Activated naive CD4-positive, alpha-beta T cell treated with anti-CD3 and anti-CD28 coated beads, Interleukin-2, amount 50 U/mL, for 24 hours (primary cell): ENCODE measurements around the gene DLAT.
"Not testable (repeated sequence)": the region's sequence is repeated elsewhere in the genome, so short reads cannot be mapped to it uniquely, and the experiment has no call there.

ENCODE experiments used
- H3K27ac Mint-ChIP-seq: one replicate; pipeline ENCODE4 v1.8.0; 2021; ENCODE audit warnings: mild to moderate bottlenecking, mixed read lengths
- H3K27me3 Mint-ChIP-seq: one replicate; pipeline ENCODE4 v1.8.0; 2021; ENCODE audit warnings: mixed read lengths
- H3K36me3 Mint-ChIP-seq: one replicate; pipeline ENCODE4 v1.8.0; 2021; ENCODE audit warnings: mixed read lengths
- H3K4me1 Mint-ChIP-seq: one replicate; pipeline ENCODE4 v1.8.0; 2021; ENCODE audit warnings: mixed read lengths
- H3K4me3 Mint-ChIP-seq: one replicate; pipeline ENCODE4 v1.8.0; 2021; ENCODE audit warnings: mild to moderate bottlenecking, mixed read lengths
- H3K9me3 Mint-ChIP-seq: one replicate; pipeline ENCODE4 v1.8.0; 2021; ENCODE audit warnings: mixed read lengths

Gene DLAT

GRCh38 chr11:112023104-112023503, 2.1 kb upstream of the DLAT start:
- Mint-ChIP-seq H3K36me3 (peaks cover 3% of the 10 kb centered on the region), H3K4me1 (peaks cover 23% of the 10 kb centered on the region), H3K27ac (peak overlapping the region; percentile 66), H3K9me3 (no peaks in the 10 kb centered on the region), H3K27me3 (no peaks in the 10 kb centered on the region), H3K4me3 (peak overlapping the region; percentile 61)

GRCh38 chr11:112024178-112024772, 933 bp upstream of the DLAT start:
- H3K9me3 Mint-ChIP-seq, result no peaks in the 10 kb centered on the region
- H3K4me1 Mint-ChIP-seq, result peaks cover 30% of the 10 kb centered on the region
- H3K36me3 Mint-ChIP-seq, result peaks cover 7% of the 10 kb centered on the region
- peak overlapping the region; percentile 100 for H3K4me3 Mint-ChIP-seq
- no peaks in the 10 kb centered on the region for H3K27me3 Mint-ChIP-seq
- H3K27ac Mint-ChIP-seq, result peak overlapping the region; percentile 100

- H3K36me3 Mint-ChIP-seq, result peaks cover 11% of the 10 kb centered on the region
- H3K4me1 Mint-ChIP-seq, result peaks cover 34% of the 10 kb centered on the region
- H3K4me3 Mint-ChIP-seq, result peak overlapping the region; percentile 100
- no peaks in the 10 kb centered on the region for H3K27me3 Mint-ChIP-seq
- peak overlapping the region; percentile 100 for H3K27ac Mint-ChIP-seq
- no peaks in the 10 kb centered on the region for H3K9me3 Mint-ChIP-seq
Observed at GRCh38 chr11:112025707-112026106, 499 bp downstream of the DLAT start.

- H3K4me1 Mint-ChIP-seq, result peaks cover 34% of the 10 kb centered on the region
- H3K27me3 Mint-ChIP-seq, H3K9me3 Mint-ChIP-seq, H3K27ac Mint-ChIP-seq, H3K4me3 Mint-ChIP-seq: not testable (repeated sequence)
- H3K36me3 Mint-ChIP-seq, result peaks cover 11% of the 10 kb centered on the region
Observed at GRCh38 chr11:112026784-112027410, 1.7 kb downstream of the DLAT start.

- H3K36me3 Mint-ChIP-seq, result peaks cover 17% of the 10 kb centered on the region
Observed at GRCh38 chr11:112029460-112029859, 4.3 kb downstream of the DLAT start.

GRCh38 chr11:112033902-112034301, 8.7 kb downstream of the DLAT start:
- peaks cover 11% of the 10 kb centered on the region for H3K4me1 Mint-ChIP-seq
- peaks cover 16% of the 10 kb centered on the region for H3K36me3 Mint-ChIP-seq
- H3K27me3 Mint-ChIP-seq, result no peaks in the 10 kb centered on the region
- no peak overlapping the region for H3K4me3 Mint-ChIP-seq
- H3K27ac Mint-ChIP-seq, result no peak overlapping the region
- H3K9me3 Mint-ChIP-seq, result no peaks in the 10 kb centered on the region

More at GRCh38 chr11:112029460-112029859, 4.3 kb downstream of the DLAT start:
- Mint-ChIP-seq H3K9me3 (no peaks in the 10 kb centered on the region), H3K4me1 (peaks cover 20% of the 10 kb centered on the region), H3K27me3 (no peaks in the 10 kb centered on the region), H3K27ac (peak overlapping the region; percentile 9), H3K4me3 (no peak overlapping the region)

GRCh38 chr11:112037527-112037926, 12.3 kb downstream of the DLAT start:
- Mint-ChIP-seq H3K27ac (no peak overlapping the region), H3K36me3 (peaks cover 19% of the 10 kb centered on the region), H3K4me1 (peaks cover 20% of the 10 kb centered on the region), H3K9me3 (no peaks in the 10 kb centered on the region), H3K4me3 (no peak overlapping the region), H3K27me3 (no peaks in the 10 kb centered on the region)

GRCh38 chr11:112042161-112042960, 17.2 kb downstream of the DLAT start:
- Mint-ChIP-seq H3K4me3 (no peak overlapping the region), H3K27me3 (no peaks in the 10 kb centered on the region), H3K36me3 (peaks cover 35% of the 10 kb centered on the region), H3K4me1 (peaks cover 29% of the 10 kb centered on the region), H3K9me3 (no peaks in the 10 kb centered on the region), H3K27ac (peak overlapping the region; percentile 17)

- Mint-ChIP-seq H3K27me3 (no peaks in the 10 kb centered on the region), H3K9me3 (no peaks in the 10 kb centered on the region), H3K27ac (peak overlapping the region; percentile 17), H3K4me3 (no peak overlapping the region), H3K4me1 (peaks cover 35% of the 10 kb centered on the region), H3K36me3 (peaks cover 36% of the 10 kb centered on the region)
Observed at GRCh38 chr11:112042961-112043304, 17.7 kb downstream of the DLAT start.

- H3K27ac Mint-ChIP-seq, result no peak overlapping the region
- H3K9me3 Mint-ChIP-seq, result no peaks in the 10 kb centered on the region
- no peaks in the 10 kb centered on the region for H3K27me3 Mint-ChIP-seq
- peaks cover 48% of the 10 kb centered on the region for H3K4me1 Mint-ChIP-seq
- H3K4me3 Mint-ChIP-seq, result no peak overlapping the region
- H3K36me3 Mint-ChIP-seq, result peaks cover 44% of the 10 kb centered on the region
Observed at GRCh38 chr11:112044961-112045360, 19.8 kb downstream of the DLAT start.

GRCh38 chr11:112046647-112047046, 21.4 kb downstream of the DLAT start:
- H3K27me3 Mint-ChIP-seq, H3K9me3 Mint-ChIP-seq, H3K27ac Mint-ChIP-seq, H3K4me3 Mint-ChIP-seq: not testable (repeated sequence)
- Mint-ChIP-seq H3K36me3 (peaks cover 45% of the 10 kb centered on the region), H3K4me1 (peaks cover 47% of the 10 kb centered on the region)

- H3K27ac Mint-ChIP-seq, H3K27me3 Mint-ChIP-seq, H3K9me3 Mint-ChIP-seq, H3K4me3 Mint-ChIP-seq: not testable (repeated sequence)
- Mint-ChIP-seq H3K4me1 (peaks cover 39% of the 10 kb centered on the region), H3K36me3 (peaks cover 49% of the 10 kb centered on the region)
Observed at GRCh38 chr11:112048256-112048655, 23.0 kb downstream of the DLAT start.

- H3K27ac Mint-ChIP-seq, result no peak overlapping the region
- H3K4me3 Mint-ChIP-seq, result no peak overlapping the region
- H3K36me3 Mint-ChIP-seq, result peaks cover 47% of the 10 kb centered on the region
- no peaks in the 10 kb centered on the region for H3K9me3 Mint-ChIP-seq
- peaks cover 39% of the 10 kb centered on the region for H3K4me1 Mint-ChIP-seq
- no peaks in the 10 kb centered on the region for H3K27me3 Mint-ChIP-seq
Observed at GRCh38 chr11:112049777-112050176, 24.6 kb downstream of the DLAT start.

- Mint-ChIP-seq H3K27ac (no peak overlapping the region), H3K4me1 (peaks cover 39% of the 10 kb centered on the region), H3K27me3 (no peaks in the 10 kb centered on the region), H3K4me3 (no peak overlapping the region), H3K9me3 (no peaks in the 10 kb centered on the region), H3K36me3 (peaks cover 42% of the 10 kb centered on the region)
Observed at GRCh38 chr11:112050721-112051120, 25.5 kb downstream of the DLAT start.

GRCh38 chr11:112051768-112052167, 26.6 kb downstream of the DLAT start:
- Mint-ChIP-seq H3K9me3 (no peaks in the 10 kb centered on the region), H3K27ac (no peak overlapping the region), H3K4me3 (no peak overlapping the region), H3K27me3 (no peaks in the 10 kb centered on the region), H3K4me1 (peaks cover 38% of the 10 kb centered on the region), H3K36me3 (peaks cover 39% of the 10 kb centered on the region)

GRCh38 chr11:112057170-112057569, 32.0 kb downstream of the DLAT start:
- Mint-ChIP-seq H3K36me3 (peaks cover 18% of the 10 kb centered on the region), H3K27ac (peak overlapping the region; percentile 41), H3K4me1 (peaks cover 7% of the 10 kb centered on the region), H3K9me3 (no peaks in the 10 kb centered on the region), H3K4me3 (no peak overlapping the region), H3K27me3 (no peaks in the 10 kb centered on the region)
